KBM-7 (cell line): ENCODE measurements around the gene ADAD2.

Source experiments
- DNase-seq: peaks from one replicate; pipeline ENCODE4 v3.0.0-alpha.2; 2015
- in situ Hi-C: fragments of 300-500 bp; cut with MboI; formaldehyde crosslinking; loops from 2 replicates; pipeline ENCODE4 v1.14.3; 2020; ENCODE audit warnings: low sequenced_read_pairs, low pct_unique_long_range_greater_than_20kb, mixed read lengths

Gene ADAD2

GRCh38 chr16:84175350-84176081 lies 15.4 kb upstream of the ADAD2 start:
- DNase-seq, result no peak
- in situ Hi-C loops, result no loop called here

DNA sequence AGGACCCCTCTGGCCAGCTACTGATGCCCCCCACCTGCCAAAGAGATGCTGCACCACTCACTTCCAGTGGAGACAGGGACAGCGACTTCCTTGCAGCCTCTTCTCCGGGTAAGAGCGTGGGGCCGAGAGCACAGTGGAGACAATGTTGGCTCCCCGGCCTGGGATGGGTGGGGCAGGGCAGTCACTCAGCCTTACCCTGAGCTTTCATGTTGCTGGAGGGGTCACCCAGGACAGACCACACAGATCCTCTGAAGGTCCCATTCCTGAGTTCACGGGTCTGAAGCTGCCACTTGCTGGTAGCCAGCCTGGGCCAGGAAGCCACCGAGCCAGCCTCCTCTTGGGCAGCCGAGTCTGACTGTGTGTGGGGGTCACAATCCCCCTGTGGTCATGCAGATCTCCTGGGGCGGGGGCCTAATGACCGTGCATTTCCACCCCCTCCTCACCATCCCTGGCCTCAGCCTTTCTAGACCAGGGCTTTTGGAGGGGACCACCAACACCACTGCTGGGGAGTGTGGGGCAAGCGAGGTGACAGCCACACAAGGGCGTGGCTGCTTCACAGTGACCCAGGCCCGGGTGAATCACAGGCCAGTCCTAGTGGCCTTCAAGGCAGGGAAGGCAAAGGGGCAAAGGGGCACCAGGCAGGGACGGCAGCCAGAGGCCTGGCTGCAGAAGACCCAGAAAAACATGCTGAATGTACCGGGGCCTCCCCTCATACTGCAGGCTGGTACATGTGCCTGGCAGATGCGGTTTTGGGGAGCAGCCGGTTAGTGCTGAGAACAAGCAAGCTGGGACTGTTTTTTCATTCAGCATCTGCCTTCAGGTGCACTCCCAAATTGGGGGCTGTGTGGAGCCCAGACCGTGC lies 14.5 kb upstream of the ADAD2 start:
- no peak for DNase-seq
- in situ Hi-C loops, result no loop called here

GRCh38 chr16:84177741-84178073 lies 13.2 kb upstream of the ADAD2 start:
- in situ Hi-C loops, result no loop called here
- DNase-seq, result no peak

GRCh38 chr16:84178146-84178765 lies 12.7 kb upstream of the ADAD2 start:
- DNase-seq, result no peak
- in situ Hi-C loops, result no loop called here

DNA sequence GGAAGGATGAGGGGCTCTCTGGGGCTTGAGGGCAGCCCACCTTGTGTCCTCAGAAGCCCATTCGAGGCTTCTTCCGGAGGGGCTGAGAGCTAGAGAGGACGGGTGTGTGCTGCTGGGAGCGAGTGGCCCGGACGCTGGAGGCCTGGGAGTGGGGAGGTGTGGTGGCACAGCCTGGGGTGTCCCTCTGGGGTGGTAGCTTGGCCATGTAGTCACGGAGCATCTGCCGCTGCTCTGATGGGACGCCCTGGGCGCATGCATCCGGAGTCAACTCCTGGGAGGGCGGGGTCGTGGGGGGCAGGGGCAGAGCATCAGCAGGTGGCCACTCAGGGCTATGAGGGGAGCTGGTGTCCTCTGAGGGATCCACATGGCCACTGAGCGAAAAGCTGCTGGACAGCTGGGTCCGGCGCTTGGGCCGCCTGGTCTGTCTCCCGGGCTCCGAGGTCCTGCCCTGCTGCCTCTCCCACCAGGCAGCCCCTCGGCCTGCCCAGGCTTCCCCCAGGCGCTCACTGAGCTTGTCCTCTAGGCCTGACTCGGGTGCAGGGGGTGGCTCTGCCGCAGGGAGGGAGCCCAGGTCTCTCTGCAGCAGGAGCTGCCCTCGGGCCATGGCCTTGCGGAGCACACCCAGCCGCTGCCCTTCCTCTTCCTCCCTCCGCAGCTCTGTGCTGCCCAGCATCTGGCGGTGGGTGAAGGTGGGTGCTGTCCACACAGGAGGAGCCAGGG lies 11.9 kb upstream of the ADAD2 start:
- in situ Hi-C loops, result no loop called here
- DNase-seq, result no peak

- in situ Hi-C loops, result no loop called here
- DNase-seq, result no peak
These were observed 11.2 kb upstream of the ADAD2 start for GRCh38 chr16:84179612-84180320.

DNA sequence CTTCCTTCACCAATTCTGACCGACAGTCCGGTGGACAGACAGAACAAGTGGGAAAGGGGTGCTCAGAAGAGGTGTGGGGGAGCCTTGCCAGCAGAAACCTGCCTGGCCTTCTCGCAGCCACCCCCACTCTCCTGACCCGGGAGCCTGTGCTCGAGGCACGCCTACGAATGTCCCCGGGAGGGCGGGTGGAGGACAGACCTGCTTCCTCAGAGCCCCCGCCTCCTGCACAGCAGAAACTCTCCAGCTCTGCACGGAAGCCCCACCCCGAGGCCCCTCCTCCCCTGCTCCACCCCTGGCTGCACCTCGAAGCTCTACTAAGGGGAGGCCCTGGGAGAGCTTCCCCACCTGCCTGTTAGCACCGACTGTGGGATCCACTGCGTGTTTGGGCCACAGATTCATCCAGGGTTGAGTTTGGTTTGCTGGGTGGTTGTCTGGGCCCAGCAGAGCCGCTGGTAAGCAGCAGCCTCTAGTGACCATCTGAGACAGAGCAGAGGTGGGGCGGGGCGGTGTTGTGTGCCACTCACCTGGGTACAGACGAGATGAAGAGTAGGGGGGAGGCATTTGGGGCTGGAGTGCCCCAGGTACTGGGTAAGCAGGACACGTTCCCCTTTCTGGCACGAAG lies 10.3 kb upstream of the ADAD2 start:
- in situ Hi-C loops, result no loop called here
- no peak for DNase-seq

DNA sequence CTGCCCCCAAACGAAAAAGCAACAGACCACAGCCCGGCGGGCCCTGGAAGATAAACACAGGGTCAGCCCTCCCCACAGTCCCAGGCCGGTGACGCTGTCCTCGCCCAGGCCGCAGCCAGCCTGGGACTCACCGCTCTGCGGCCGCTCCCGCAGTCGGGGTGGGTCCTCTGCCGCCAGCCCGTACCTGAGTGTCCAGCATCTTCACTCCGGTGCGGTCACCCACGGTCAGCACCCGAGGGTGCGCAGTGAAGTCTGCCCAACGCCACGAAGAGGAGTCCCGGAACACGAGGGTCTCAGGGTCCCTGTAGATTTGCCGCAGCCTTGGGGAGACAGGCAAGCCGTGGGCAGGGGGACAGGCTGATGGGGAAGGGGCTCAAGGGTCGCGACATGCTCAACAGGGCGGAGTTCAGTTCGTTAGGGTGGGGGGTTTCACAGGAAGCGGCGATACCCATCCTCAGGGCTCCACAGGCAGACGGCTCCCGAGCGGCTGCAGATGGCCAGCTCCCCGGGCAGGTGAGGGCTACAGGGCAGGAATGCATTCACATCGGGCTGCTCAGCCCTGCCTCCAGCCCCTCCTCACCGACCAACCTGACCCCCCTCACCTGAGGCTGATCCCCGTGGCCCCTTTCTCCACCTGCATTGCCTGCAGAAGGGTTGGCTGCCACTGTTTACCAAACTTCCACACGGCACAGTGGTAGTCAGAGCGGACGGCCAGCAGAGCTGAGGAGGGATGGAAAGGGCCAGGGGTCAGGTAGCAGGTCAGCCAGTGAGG lies 9.6 kb upstream of the ADAD2 start:
- in situ Hi-C loops, result no loop called here
- no peak for DNase-seq

DNA sequence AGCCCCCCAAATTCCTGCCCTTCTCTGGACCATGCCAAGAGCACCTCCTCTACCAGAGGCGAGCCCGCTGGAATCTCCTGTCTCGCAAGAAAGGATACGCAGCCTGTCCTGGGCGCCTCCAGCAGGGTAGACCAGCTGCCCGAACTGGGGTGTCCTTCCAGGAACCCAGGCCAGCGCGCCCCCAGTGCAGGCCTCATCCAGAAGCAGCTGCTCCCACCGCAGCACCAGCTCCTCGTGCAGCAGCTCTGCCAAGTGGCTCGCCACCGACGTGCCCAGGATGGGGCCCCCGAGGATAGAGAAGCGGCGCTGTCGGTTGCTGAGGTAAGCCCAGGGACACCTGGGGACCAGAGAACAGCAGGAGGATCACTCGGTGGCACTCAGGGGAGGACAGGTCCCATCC lies 8.9 kb upstream of the ADAD2 start:
- in situ Hi-C loops, result no loop called here
- DNase-seq, result no peak

DNA sequence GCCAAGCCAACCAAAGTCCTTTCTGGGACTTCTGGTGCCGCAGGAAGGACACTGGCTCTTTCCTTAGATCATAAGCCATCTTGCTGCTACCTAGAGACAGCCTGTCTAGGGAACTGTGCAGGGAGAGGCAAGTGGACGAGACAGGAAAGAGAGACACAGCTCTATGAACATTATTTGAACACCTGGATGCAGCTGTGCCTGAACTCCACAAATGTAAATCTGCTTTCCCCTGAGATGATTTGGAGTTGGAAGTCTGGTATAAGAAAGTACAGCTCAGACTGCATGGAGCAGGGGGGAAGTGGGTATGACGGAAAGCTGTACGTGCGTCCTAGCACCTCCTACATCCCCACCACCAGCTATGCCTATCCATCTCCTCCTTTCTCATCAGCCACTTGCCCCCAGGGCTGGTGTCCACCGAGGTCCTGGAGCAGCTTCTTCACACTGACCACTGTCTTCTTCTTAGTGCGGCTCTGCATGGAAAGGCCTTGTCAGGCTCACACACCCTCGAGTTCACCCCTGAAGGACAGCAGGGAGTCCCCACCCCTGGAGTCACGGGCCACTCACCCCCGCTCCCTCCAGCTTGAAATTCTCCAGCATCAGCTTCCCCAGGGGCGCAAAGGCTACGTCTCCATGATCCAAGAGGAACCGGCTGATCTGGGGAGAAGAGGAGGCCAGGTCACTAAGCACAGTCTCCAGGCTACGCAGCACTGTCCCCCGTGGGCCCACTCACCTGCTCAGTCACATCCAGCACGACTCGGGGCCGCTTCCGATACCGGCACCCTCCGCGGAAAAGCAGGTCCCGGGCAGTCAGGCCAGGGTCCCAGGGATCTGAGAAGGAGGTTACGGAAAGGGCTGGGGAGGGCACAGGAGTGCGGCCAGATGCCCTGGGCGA lies 8.0 kb upstream of the ADAD2 start:
- in situ Hi-C loops, result no loop called here
- DNase-seq, result no peak

DNA sequence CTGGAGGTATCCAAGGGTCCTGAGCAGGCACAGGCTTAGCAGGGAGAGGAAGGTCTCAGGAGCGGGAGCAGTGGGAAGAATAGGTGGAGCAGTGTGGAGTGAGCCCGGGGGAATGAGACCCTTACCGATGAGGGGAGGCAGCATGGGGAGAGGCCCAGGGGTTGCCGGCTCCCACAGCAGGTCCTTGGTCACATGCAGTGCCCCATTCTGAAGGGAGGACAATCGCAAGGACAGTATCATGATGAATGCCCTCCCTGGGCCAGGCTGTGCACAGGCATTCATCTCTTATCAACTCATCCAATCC lies 7.4 kb upstream of the ADAD2 start:
- no peak for DNase-seq
- in situ Hi-C loops, result no loop called here

DNA sequence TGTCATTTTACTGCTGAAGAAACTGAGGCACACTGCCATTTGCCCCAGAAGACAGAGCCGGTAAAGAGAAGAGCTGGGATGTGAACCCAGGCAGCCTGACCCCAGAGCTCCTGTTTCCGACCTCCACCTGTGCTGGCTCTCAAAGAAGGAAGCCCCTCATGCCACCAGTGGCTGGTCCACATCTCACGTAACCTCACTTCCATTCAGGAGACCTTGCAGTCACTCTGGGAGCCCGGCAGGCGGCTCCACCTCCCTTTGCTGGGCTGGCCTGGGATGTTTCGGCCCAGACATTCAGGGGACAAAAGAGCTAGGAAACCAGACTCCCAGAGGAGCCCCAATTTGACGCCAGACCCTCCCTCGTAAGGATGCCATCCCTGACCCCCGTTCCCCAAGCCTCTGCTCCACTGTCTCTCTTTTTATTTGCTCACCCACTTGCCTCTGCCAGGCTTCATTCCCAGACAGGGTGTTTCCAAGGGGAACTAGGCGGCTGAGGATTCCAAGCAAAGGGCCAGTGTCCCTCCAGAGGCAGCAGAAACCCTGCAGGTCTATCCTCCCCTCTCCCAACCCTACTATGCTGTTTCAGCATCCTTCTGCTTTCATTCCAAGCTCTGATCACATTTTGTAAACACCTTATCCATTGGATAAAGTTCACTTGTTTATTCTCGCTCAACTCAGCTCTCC lies 6.9 kb upstream of the ADAD2 start:
- no peak for DNase-seq
- in situ Hi-C loops, result no loop called here

DNA sequence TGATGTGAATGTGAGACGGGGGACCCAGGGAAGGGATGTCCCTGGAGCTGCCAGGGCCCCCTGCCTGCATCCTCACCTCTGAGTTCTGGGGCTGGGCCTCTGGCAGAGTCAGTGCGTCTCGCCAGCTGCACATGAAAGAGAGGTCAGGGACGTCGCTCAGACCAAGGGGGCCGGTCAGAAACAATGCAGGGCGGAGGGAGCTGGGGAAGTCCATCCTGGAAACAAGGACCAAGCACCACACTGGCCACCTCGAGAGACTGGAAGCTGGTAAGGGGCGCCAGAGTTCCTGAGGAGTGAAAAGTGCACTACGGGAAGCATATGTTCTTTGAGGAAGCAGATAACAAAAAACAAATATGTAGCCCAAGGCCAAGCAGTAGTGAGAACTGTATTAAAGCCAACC lies 6.2 kb upstream of the ADAD2 start:
- no peak for DNase-seq
- in situ Hi-C loops, result no loop called here

- DNase-seq, result peak; percentile 94
- in situ Hi-C loops, result no loop called here
These were observed 4.1 kb upstream of the ADAD2 start, which contains the start of gene TAF1C for GRCh38 chr16:84186685-84187437. Gene TAF1C, minus strand, starts transcription at chr16:84187057. Its CDS starts 2,069 bp downstream, at chr16:84184988.

DNA sequence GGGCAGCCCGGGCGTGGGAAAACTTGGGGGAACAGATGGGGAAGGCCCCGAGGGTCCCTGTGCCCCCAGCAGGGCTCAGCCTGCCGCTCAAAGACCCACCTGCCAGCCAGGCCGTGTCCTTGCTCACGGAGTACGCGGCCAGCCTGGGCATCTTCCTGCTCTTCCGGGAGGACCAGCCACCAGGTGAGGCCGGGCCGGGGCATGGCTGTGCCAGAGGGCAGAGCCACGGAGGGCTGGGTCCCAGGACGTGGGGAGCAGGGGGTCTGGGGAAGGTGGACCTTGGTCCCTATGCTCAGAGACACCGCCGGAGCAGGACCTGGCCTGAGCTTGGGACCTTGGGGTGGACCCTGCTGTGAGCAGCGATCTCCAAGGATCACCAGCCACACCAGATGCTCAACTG lies 509 bp downstream of the ADAD2 start:
- DNase-seq, result no peak
- in situ Hi-C loops, result no loop called here

DNA sequence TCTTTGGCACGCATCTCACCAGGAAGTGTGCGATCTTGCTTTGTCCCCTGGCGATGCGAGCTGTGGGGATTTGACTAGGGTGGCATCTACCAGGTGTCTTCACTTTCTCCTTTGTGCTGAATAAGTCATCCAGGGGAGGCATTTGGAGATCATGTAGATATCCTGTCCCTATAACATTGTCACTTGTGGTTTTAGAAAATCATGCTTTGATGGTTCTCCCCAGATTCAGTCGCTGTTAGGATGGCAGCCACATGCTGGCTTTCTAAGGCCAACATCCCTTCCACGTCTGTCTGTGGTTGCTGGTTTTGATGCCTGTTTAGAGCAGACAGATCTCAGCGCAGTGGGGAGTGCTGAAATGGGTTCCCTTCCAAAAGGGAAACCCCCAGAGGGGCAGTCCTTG lies 2.5 kb downstream of the ADAD2 start:
- in situ Hi-C loops, result no loop called here
- DNase-seq, result no peak
